Brain microvascular endothelial cell (primary cell): Measurements from ENCODE around the gene SMOC1.
A peak's percentile ranks its signal among the peaks of the same experiment; 100 is the strongest.

Experiments used
- DNase-seq: peaks from one replicate; pipeline ENCODE4 v3.0.0-alpha.2; 2020
- H3K27ac ChIP-seq: fragments of 250-450 bp; sonication (Bioruptor Pico); 2 replicates; pipeline ENCODE4 v1.5.1; 2020; ENCODE audit warnings: mild to moderate bottlenecking, moderate library complexity
- H3K27me3 ChIP-seq: fragments of 250-450 bp; sonication (Bioruptor Pico); replicated peaks from 2 replicates; pipeline ENCODE4 v1.5.1; 2020; ENCODE audit warnings: mild to moderate bottlenecking
- H3K36me3 ChIP-seq: fragments of 250-450 bp; sonication (Bioruptor Pico); replicated peaks from 2 replicates; pipeline ENCODE4 v1.5.1; 2020; ENCODE audit warnings: mild to moderate bottlenecking
- H3K4me3 ChIP-seq: 2 replicates; pipeline ENCODE4 v1.5.1; 2011; ENCODE audit warnings: low read depth, mild to moderate bottlenecking, control low read depth, low read length, moderate library complexity
- CTCF ChIP-seq: IDR thresholded peaks from 2 replicates; pipeline ENCODE4 v1.5.1; 2011; ENCODE audit warnings: low read depth, mild to moderate bottlenecking, moderate library complexity, low read length, control low read depth, inconsistent platforms; ENCODE audit errors: missing control alignments
- in situ Hi-C: cut with HindIII; loops from 2 replicates; pipeline ENCODE4 v1.10.0; 2017; ENCODE audit warnings: low sequenced_read_pairs, low pct_ligation_motif_present

Gene SMOC1

GRCh38 chr14:70032016-70032415 is 152.8 kb downstream of the SMOC1 start:
- TF ChIP-seq CTCF, result no peak
- Histone ChIP-seq H3K36me3 (no peaks in the 10 kb centered on the region), H3K27ac (no peak overlapping the region), H3K4me3 (no peak overlapping the region), H3K27me3 (no peaks in the 10 kb centered on the region)
- in situ Hi-C loops, result no loop called here
- no peak for DNase-seq

GRCh38 chr14:70032447-70032846 is 153.2 kb downstream of the SMOC1 start:
- TF ChIP-seq CTCF, result no peak
- no peaks in the 10 kb centered on the region for H3K36me3 ChIP-seq
- H3K27ac ChIP-seq, result no peak overlapping the region
- no peaks in the 10 kb centered on the region for H3K27me3 ChIP-seq
- no peak for DNase-seq
- H3K4me3 ChIP-seq, result no peak overlapping the region
- in situ Hi-C loops, result no loop called here

- no peaks in the 10 kb centered on the region for H3K27me3 ChIP-seq
- no peak overlapping the region for H3K27ac ChIP-seq
- no peak for TF ChIP-seq CTCF
- H3K36me3 ChIP-seq, result no peaks in the 10 kb centered on the region
- H3K4me3 ChIP-seq, result no peak overlapping the region
- in situ Hi-C loops, result no loop called here
- no peak for DNase-seq
Measured at GRCh38 chr14:70033116-70033515, 153.9 kb downstream of the SMOC1 start.

- TF ChIP-seq CTCF, result no peak
- no peaks in the 10 kb centered on the region for H3K36me3 ChIP-seq
- H3K4me3 ChIP-seq, result no peak overlapping the region
- H3K27me3 ChIP-seq, result no peaks in the 10 kb centered on the region
- DNase-seq, result no peak
- in situ Hi-C loops, result no loop called here
- H3K27ac ChIP-seq, result no peak overlapping the region
Measured at GRCh38 chr14:70033561-70033960, 154.3 kb downstream of the SMOC1 start.

GRCh38 chr14:70034257-70034656 is 155.0 kb downstream of the SMOC1 start:
- in situ Hi-C loops, result no loop called here
- no peak for DNase-seq
- TF ChIP-seq CTCF, result no peak
- Histone ChIP-seq H3K4me3 (no peak overlapping the region), H3K27me3 (no peaks in the 10 kb centered on the region), H3K27ac (no peak overlapping the region), H3K36me3 (no peaks in the 10 kb centered on the region)

GRCh38 chr14:70036665-70037064 is 157.4 kb downstream of the SMOC1 start:
- DNase-seq, result no peak
- no peak overlapping the region for H3K4me3 ChIP-seq
- H3K27ac ChIP-seq, result no peak overlapping the region
- in situ Hi-C loops, result no loop called here
- no peaks in the 10 kb centered on the region for H3K36me3 ChIP-seq
- TF ChIP-seq CTCF, result peak; percentile 25
- no peaks in the 10 kb centered on the region for H3K27me3 ChIP-seq
